Smooth muscle cell (in vitro differentiated cells): Measurements from ENCODE around the gene IFT57. TPM values are rescaled to one million over a fixed set of nuclear protein-coding genes. Genes with fewer than 3 reads are reported as not detected.

Experiments used
- DNase-seq: peaks from one replicate; lab custom pipeline; 2025; ENCODE audit not compliant: unreplicated experiment; lab: John Stamatoyannopoulos, UW
- H2AFZ ChIP-seq: fragments of 200-600 bp; sonication (generic); 2 replicates; pipeline ENCODE4 v1.6.0; 2016; ENCODE audit warnings: antibody characterized with exemption, low read depth, mild to moderate bottlenecking
- H3F3A ChIP-seq: fragments of 200-600 bp; sonication (generic); 2 replicates; pipeline ENCODE4 v1.6.0; 2017; ENCODE audit warnings: antibody characterized with exemption, low read depth
- H3K27ac ChIP-seq: fragments of 200-600 bp; sonication (generic); 2 replicates; pipeline ENCODE4 v1.5.1; 2016; ENCODE audit warnings: low read depth, mild to moderate bottlenecking
- H3K27me3 ChIP-seq: fragments of 200-600 bp; sonication (generic); 2 replicates; pipeline ENCODE4 v1.6.1; 2016; ENCODE audit warnings: low read depth, mild to moderate bottlenecking
- H3K36me3 ChIP-seq: fragments of 200-600 bp; sonication (generic); 2 replicates; pipeline ENCODE4 v1.5.1; 2016; ENCODE audit warnings: low read depth
- H3K4me1 ChIP-seq: fragments of 200-600 bp; sonication (generic); 2 replicates; pipeline ENCODE4 v1.5.1; 2016; ENCODE audit warnings: low read depth
- H3K4me2 ChIP-seq: fragments of 200-600 bp; sonication (generic); 2 replicates; pipeline ENCODE4 v1.6.0; 2016; ENCODE audit warnings: mild to moderate bottlenecking
- H3K4me3 ChIP-seq: fragments of 200-600 bp; sonication (generic); 2 replicates; pipeline ENCODE4 v1.5.1; 2016; ENCODE audit warnings: mild to moderate bottlenecking
- H3K79me2 ChIP-seq: fragments of 200-600 bp; sonication (generic); 2 replicates; pipeline ENCODE4 v1.6.0; 2016; ENCODE audit warnings: low read depth, mild to moderate bottlenecking
- H3K9ac ChIP-seq: fragments of 200-600 bp; sonication (generic); 2 replicates; pipeline ENCODE4 v1.6.0; 2016; ENCODE audit warnings: low read depth
- H3K9me3 ChIP-seq: fragments of 200-600 bp; sonication (generic); replicated peaks from 2 replicates; pipeline ENCODE4 v1.5.1; 2016; ENCODE audit warnings: low read depth
- H4K20me1 ChIP-seq: fragments of 200-600 bp; sonication (generic); 2 replicates; pipeline ENCODE4 v1.6.0; 2016; ENCODE audit warnings: low read depth
- CTCF ChIP-seq: fragments of 200-600 bp; sonication (generic); IDR thresholded peaks from 2 replicates; pipeline ENCODE4 v1.5.1; 2017; ENCODE audit warnings: borderline replicate concordance, mild to moderate bottlenecking, antibody characterized with exemption; ENCODE audit not compliant: insufficient read depth, poor library complexity, severe bottlenecking
- WGBS: methylation state at CpG from one replicate; pipeline ENCODE4 v1.1.7; 2016; ENCODE audit warnings: low lambda C conversion rate; 5-methylcytosine and 5-hydroxymethylcytosine counted together
- polyA plus RNA-seq: library from polyadenylated mRNA; unstranded; fragments of >200 nt; fragmentation: Nextera tagmentation; extraction: Ambion mirVana; gene quantifications from 2 replicates; pipeline ENCODE4 v1.2.1, GENCODE V29; 2016
- total RNA-seq: library from RNA; depleted of rRNA; stranded (reverse); fragments of >200 nt; gene quantifications from 2 replicates; pipeline ENCODE4 v1.2.3, GENCODE V29; 2014

IFT57 gene
- total and polyA plus RNA-seq, 2 experiments from 2014 or later = 24.5 to 42.0 TPM

- H3K27me3 ChIP-seq = no peaks in the 10 kb centered on the region
- H3K9me3 ChIP-seq = no peaks in the 10 kb centered on the region
- H3K36me3 ChIP-seq = no peaks in the 10 kb centered on the region
- no peaks in the 10 kb centered on the region for H3F3A ChIP-seq
- H3K79me2 ChIP-seq = no peaks in the 10 kb centered on the region
- no peak for TF ChIP-seq CTCF
- H3K4me1 ChIP-seq = no peaks in the 10 kb centered on the region
- DNase-seq = no peak
- H3K4me3 ChIP-seq = no peak overlapping the region
- no peak overlapping the region for H3K9ac ChIP-seq
- H2AFZ ChIP-seq = no peak overlapping the region
- no peaks in the 10 kb centered on the region for H4K20me1 ChIP-seq
- no peak overlapping the region for H3K4me2 ChIP-seq
- H3K27ac ChIP-seq = no peak overlapping the region
Observed at GRCh38 chr3:108201258-108201657, 21.0 kb downstream of the IFT57 start.

- H2AFZ ChIP-seq = no peak overlapping the region
- no peak for DNase-seq
- H3K4me3 ChIP-seq = no peak overlapping the region
- H3K79me2 ChIP-seq = no peaks in the 10 kb centered on the region
- H3K27me3 ChIP-seq = no peaks in the 10 kb centered on the region
- TF ChIP-seq CTCF = no peak
- no peaks in the 10 kb centered on the region for H4K20me1 ChIP-seq
- no peaks in the 10 kb centered on the region for H3K9me3 ChIP-seq
- WGBS = 94% methylated on average over 1 of the region's 1 CpG
- no peaks in the 10 kb centered on the region for H3F3A ChIP-seq
- H3K4me1 ChIP-seq = no peaks in the 10 kb centered on the region
- H3K9ac ChIP-seq = no peak overlapping the region
- no peak overlapping the region for H3K4me2 ChIP-seq
- no peak overlapping the region for H3K27ac ChIP-seq
- H3K36me3 ChIP-seq = no peaks in the 10 kb centered on the region
Observed at GRCh38 chr3:108200578-108200977, 21.6 kb downstream of the IFT57 start.

GRCh38 chr3:108200024-108200423, 22.2 kb downstream of the IFT57 start:
- Histone ChIP-seq H3K27ac (no peak overlapping the region), H3K27me3 (no peaks in the 10 kb centered on the region)
- no peak for TF ChIP-seq CTCF

GRCh38 chr3:108191394-108191793, 30.8 kb downstream of the IFT57 start:
- no peak overlapping the region for H3K9ac ChIP-seq
- H3K4me1 ChIP-seq = no peaks in the 10 kb centered on the region
- no peaks in the 10 kb centered on the region for H4K20me1 ChIP-seq
- no peak for TF ChIP-seq CTCF
- H3F3A ChIP-seq = no peaks in the 10 kb centered on the region
- peaks cover 18% of the 10 kb centered on the region for H3K36me3 ChIP-seq
- H3K27me3 ChIP-seq = no peaks in the 10 kb centered on the region
- H3K27ac ChIP-seq = no peak overlapping the region
- peaks cover 10% of the 10 kb centered on the region for H3K9me3 ChIP-seq
- no peak for DNase-seq
- no peak overlapping the region for H3K4me3 ChIP-seq
- WGBS = 97% methylated on average over 4 of the region's 4 CpGs
- no peak overlapping the region for H3K4me2 ChIP-seq
- no peaks in the 10 kb centered on the region for H3K79me2 ChIP-seq
- H2AFZ ChIP-seq = no peak overlapping the region

More at GRCh38 chr3:108200024-108200423, 22.2 kb downstream of the IFT57 start:
- no peak for DNase-seq
- Histone ChIP-seq H3K9ac (no peak overlapping the region), H3K36me3 (no peaks in the 10 kb centered on the region), H3K9me3 (peaks cover under 1% of the 10 kb centered on the region), H4K20me1 (no peaks in the 10 kb centered on the region), H3K4me3 (no peak overlapping the region), H3K79me2 (no peaks in the 10 kb centered on the region), H3K4me1 (no peaks in the 10 kb centered on the region), H2AFZ (no peak overlapping the region), H3K4me2 (no peak overlapping the region), H3F3A (no peaks in the 10 kb centered on the region)
- WGBS = 97% methylated on average over 2 of the region's 2 CpGs
